ENCODE results near the gene SLC26A6. TPM values are rescaled to one million over a fixed set of nuclear protein-coding genes. Genes with fewer than 3 reads are reported as not detected.

SLC26A6 gene, protein sequence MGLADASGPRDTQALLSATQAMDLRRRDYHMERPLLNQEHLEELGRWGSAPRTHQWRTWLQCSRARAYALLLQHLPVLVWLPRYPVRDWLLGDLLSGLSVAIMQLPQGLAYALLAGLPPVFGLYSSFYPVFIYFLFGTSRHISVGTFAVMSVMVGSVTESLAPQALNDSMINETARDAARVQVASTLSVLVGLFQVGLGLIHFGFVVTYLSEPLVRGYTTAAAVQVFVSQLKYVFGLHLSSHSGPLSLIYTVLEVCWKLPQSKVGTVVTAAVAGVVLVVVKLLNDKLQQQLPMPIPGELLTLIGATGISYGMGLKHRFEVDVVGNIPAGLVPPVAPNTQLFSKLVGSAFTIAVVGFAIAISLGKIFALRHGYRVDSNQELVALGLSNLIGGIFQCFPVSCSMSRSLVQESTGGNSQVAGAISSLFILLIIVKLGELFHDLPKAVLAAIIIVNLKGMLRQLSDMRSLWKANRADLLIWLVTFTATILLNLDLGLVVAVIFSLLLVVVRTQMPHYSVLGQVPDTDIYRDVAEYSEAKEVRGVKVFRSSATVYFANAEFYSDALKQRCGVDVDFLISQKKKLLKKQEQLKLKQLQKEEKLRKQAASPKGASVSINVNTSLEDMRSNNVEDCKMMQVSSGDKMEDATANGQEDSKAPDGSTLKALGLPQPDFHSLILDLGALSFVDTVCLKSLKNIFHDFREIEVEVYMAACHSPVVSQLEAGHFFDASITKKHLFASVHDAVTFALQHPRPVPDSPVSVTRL
- total RNA-seq (15.4 TPM), polyA plus RNA-seq (ENCODE audit: insufficient read depth, low read depth, low replicate concordance) (20.6 TPM)
- long read RNA-seq, donor 1, partial matches to known transcripts = 0 of 1 reads
- long read RNA-seq, donor 1, other reads (novel, unspliced or antisense) = 0 of 1 reads
- long read RNA-seq, donor 2, partial matches to known transcripts = 0 of 2 reads
- long read RNA-seq, donor 2, other reads (novel, unspliced or antisense) = 0 of 2 reads
- long read RNA-seq, donor 3 = 0 reads
- long read RNA-seq, donor 4, partial matches to known transcripts = 0 of 1 reads
- long read RNA-seq, donor 4, other reads (novel, unspliced or antisense) = 0 of 1 reads
- long read RNA-seq, donor 5 = 0 reads
- long read RNA-seq, donor 6 = 0 reads
- long read RNA-seq, donor 7, partial matches to known transcripts = 3 of 11 reads
- long read RNA-seq, donor 7, other reads (novel, unspliced or antisense) = 5 of 11 reads
- long read RNA-seq, donor 8 = 0 reads
- long read RNA-seq, donor 9 = 0 reads
- long read RNA-seq, donor 10 = 0 reads

- DNase-seq (peak; percentile 97 to 99 (median 98)), FAIRE-seq (peak; percentile 27)
- Histone ChIP-seq H3K4me3 (ENCODE audit: low read length in 3 of 3) (peak within 1 kb of the TSS; percentile 58 to 84 (median 72)), H3K27ac (ENCODE audit: low read depth in 2 of 2, low read length in 2 of 2) (peak within 1 kb of the TSS; percentile 54 to 74), H3K27me3 (ENCODE audit: control insufficient read depth, insufficient read depth, low read length) (no peaks in the 10 kb centered on the region), H3K36me3 (ENCODE audit: control insufficient read depth in 2 of 3, insufficient read depth in 3 of 3, low read length in 3 of 3) (peaks cover 0 to 27% (median 7%) of the 10 kb centered on the region in 3 donors), H3K9ac (ENCODE audit: low read length in 3 of 3) (peak within 1 kb of the TSS; percentile 16 to 83 (median 51)), H3K4me1 (ENCODE audit: control insufficient read depth in 2 of 3, insufficient read depth in 2 of 3, low read depth in 1 of 3, low read length in 3 of 3) (peaks cover 0 to 21% (median 5%) of the 10 kb centered on the region in 3 donors), H3K9me3 (ENCODE audit: control insufficient read depth in 2 of 3, insufficient read depth in 1 of 3, low read length in 3 of 3) (no peaks in the 10 kb centered on the region)
- intact Hi-C loops (cut with DNase I) = no loop called here
- peak; percentile 43 for TF ChIP-seq CTCF (IDR thresholded peaks at IDR 0.05; ENCODE audit: borderline replicate concordance, extremely low read depth, insufficient read depth)
Measured at GRCh38 chr3:48635222-48636021, at the start of gene SLC26A6. SLC26A6 (minus strand) TSS chr3:48635461; CDS start chr3:48635393, 68 bp downstream.

GRCh38 chr3:48684480-48685143 lies 49.4 kb upstream of the SLC26A6 start:
- H3K36me3 ChIP-seq (ENCODE audit: control insufficient read depth in 2 of 3, insufficient read depth in 3 of 3, low read length in 3 of 3) = peaks cover 13 to 36% (median 35%) of the 10 kb centered on the region in 3 donors
- intact Hi-C loops (cut with DNase I) = no loop called here
- H3K4me1 ChIP-seq (ENCODE audit: control insufficient read depth in 2 of 3, insufficient read depth in 2 of 3, low read depth in 1 of 3, low read length in 3 of 3) = peaks cover 0 to 23% (median 13%) of the 10 kb centered on the region in 3 donors
- H3K27ac ChIP-seq (ENCODE audit: low read depth in 2 of 2, low read length in 2 of 2) = peak overlapping the region; percentile 36 to 57
- H3K27me3 ChIP-seq (ENCODE audit: control insufficient read depth, insufficient read depth, low read length) = no peaks in the 10 kb centered on the region
- H3K4me3 ChIP-seq (ENCODE audit: low read length in 3 of 3) = peak overlapping the region; percentile 31 to 86 (median 56)
- DNase-seq = peak in 2 of 5 donors; percentile 29 to 86
- peak overlapping the region in 2 of 3 donors; percentile 39 to 53 for H3K9ac ChIP-seq (ENCODE audit: low read length in 3 of 3)
- FAIRE-seq = no peak
- TF ChIP-seq CTCF (IDR thresholded peaks at IDR 0.05; ENCODE audit: borderline replicate concordance, extremely low read depth, insufficient read depth) = no peak
- H3K9me3 ChIP-seq (ENCODE audit: control insufficient read depth in 2 of 3, insufficient read depth in 1 of 3, low read length in 3 of 3) = no peaks in the 10 kb centered on the region

GRCh38 chr3:48684054-48684349 lies 48.7 kb upstream of the SLC26A6 start:
- peak overlapping the region in 2 of 3 donors; percentile 56 to 86 for H3K4me3 ChIP-seq (ENCODE audit: low read length in 3 of 3)
- no peaks in the 10 kb centered on the region for H3K27me3 ChIP-seq (ENCODE audit: control insufficient read depth, insufficient read depth, low read length)
- DNase-seq (no peak), FAIRE-seq (no peak)
- peaks cover 0 to 23% (median 13%) of the 10 kb centered on the region in 3 donors for H3K4me1 ChIP-seq (ENCODE audit: control insufficient read depth in 2 of 3, insufficient read depth in 2 of 3, low read depth in 1 of 3, low read length in 3 of 3)
- H3K9ac ChIP-seq (ENCODE audit: low read length in 3 of 3) = peak overlapping the region in 2 of 3 donors; percentile 39 to 53
- H3K36me3 ChIP-seq (ENCODE audit: control insufficient read depth in 2 of 3, insufficient read depth in 3 of 3, low read length in 3 of 3) = peaks cover 8 to 37% (median 33%) of the 10 kb centered on the region in 3 donors
- H3K9me3 ChIP-seq (ENCODE audit: control insufficient read depth in 2 of 3, insufficient read depth in 1 of 3, low read length in 3 of 3) = no peaks in the 10 kb centered on the region
- H3K27ac ChIP-seq (ENCODE audit: low read depth in 2 of 2, low read length in 2 of 2) = peak overlapping the region; percentile 36 to 57
- TF ChIP-seq CTCF (IDR thresholded peaks at IDR 0.05; ENCODE audit: borderline replicate concordance, extremely low read depth, insufficient read depth) = no peak
- intact Hi-C loops (cut with DNase I) = no loop called here

Measured in kidney (tissue), 22 donors.